GM18870 (cell line): ENCODE data around the gene GAP43.
"Not testable (repeated sequence)": the region's sequence is repeated elsewhere in the genome, so short reads cannot be mapped to it uniquely, and the experiment has no call there.

ENCODE experiments used
- ATAC-seq: cut with Tn5 transposase; IDR thresholded peaks from one replicate; pipeline ENCODE4 v1.9.1; 2021; ENCODE audit warnings: moderate library complexity; ENCODE audit not compliant: unreplicated experiment

GAP43 gene

DNA sequence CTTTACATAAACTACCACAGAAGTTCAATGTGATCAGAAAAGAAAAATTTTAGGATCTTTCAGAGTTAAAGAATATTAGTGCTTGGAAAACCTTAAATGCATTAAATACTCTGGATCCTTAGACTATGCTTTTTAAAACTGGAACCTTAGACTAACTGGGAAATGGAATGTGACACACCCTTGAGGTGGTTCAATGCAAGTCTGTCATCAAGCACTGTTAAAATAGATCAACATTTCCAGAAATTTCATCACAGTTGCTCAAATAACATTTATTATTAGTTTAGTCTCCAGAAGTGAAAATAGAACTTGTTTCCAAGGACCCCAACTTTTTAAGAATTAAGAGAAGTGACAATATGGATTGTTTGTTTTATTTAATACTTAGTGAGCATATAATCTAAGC, 71.8 kb downstream of the GAP43 start:
- ATAC-seq, result no peak

GRCh38 chr3:115697263-115698053, 74.1 kb downstream of the GAP43 start:
- no peak for ATAC-seq

- no peak for ATAC-seq
Observed at GRCh38 chr3:115698851-115699591, 75.7 kb downstream of the GAP43 start.

GRCh38 chr3:115699706-115700105, 76.4 kb downstream of the GAP43 start:
- no peak for ATAC-seq

GRCh38 chr3:115702598-115702997, 79.3 kb downstream of the GAP43 start:
- ATAC-seq, result no peak

GRCh38 chr3:115704661-115705338, 81.5 kb downstream of the GAP43 start:
- ATAC-seq, result no peak

GRCh38 chr3:115706311-115706829, 83.1 kb downstream of the GAP43 start:
- no peak for ATAC-seq

DNA sequence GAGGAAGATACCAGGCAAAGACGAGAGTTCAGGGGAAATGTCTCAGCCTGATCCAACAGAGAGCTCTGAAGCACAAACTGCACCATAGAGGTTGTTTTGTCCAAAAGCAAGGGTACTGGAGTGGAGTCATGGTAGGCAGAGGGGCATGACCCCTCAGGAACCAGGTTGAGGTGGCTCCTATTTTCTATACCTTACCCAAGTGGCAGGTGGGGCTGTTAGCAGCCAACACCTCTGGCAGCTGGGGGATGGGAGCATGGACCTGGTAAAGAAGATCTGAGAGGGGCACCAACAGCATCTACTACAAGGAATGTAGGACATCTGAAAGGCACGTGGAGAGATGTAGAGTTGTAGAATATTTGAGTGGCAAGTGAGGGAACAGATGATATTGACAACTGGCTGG, 85.2 kb downstream of the GAP43 start:
- ATAC-seq, result no peak

DNA sequence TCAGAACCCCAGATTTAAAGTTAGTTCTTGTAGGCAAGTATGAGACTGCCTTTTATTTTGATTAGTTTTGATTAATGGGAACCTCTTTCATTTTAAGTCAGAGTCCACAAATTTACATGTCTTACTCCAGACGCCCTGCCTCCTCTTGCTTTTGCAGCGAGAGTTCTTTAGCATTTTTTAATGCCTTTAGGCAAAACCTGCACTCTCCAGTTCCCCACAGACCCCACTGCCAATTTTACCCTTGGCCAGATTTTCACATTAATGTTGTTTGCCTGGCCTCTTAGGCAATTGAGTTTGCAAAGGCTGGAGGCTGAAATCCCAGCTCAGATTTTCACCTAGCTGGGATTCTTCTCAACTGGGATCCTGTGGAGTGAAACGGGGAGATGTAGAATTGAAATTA, 85.8 kb downstream of the GAP43 start:
- no peak for ATAC-seq

GRCh38 chr3:115709931-115710330, 86.6 kb downstream of the GAP43 start:
- no peak for ATAC-seq

DNA sequence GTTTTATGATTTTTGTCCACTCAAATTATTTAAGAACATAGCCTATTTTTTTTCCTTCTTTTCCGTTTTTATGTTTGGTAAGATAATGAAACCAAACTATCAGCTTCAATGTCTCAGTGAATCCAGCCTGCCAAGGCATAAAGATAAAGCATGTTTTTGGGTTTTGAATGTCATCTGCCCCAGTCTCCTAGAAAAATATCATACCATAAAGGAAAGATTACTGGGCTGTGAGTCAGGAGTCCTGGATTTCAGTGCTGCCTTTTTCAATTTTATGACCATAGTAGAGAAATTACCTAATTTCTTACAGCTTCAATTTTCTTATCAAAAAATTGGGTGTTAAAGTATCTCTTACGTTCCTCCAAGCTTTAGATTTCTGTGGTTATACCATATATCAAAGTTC, 87.5 kb downstream of the GAP43 start:
- ATAC-seq, result no peak

DNA sequence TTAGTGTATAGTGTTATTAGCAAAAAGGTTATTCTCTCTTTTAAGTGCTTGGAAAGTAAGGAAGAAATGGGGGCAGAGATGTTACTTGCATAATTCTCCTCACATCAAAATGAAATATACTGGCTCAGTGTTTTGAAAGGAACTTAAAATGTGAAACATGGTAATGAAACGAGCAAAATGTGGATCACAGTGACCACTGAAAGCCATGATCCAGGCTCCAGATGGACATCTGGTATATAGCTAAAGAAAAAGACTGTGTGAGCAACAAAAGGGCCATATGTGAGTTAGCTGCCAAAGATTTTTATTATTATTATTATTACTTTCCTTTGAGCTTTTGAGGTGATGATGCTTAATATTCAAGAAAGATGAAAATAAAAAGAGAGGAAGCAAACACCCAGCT, 89.6 kb downstream of the GAP43 start:
- no peak for ATAC-seq

GRCh38 chr3:115713284-115713683, 90.0 kb downstream of the GAP43 start:
- no peak for ATAC-seq

GRCh38 chr3:115715241-115715745, 92.0 kb downstream of the GAP43 start:
- ATAC-seq, result no peak

- ATAC-seq, result no peak
Observed at GRCh38 chr3:115720983-115721382, 97.7 kb downstream of the GAP43 start.

DNA sequence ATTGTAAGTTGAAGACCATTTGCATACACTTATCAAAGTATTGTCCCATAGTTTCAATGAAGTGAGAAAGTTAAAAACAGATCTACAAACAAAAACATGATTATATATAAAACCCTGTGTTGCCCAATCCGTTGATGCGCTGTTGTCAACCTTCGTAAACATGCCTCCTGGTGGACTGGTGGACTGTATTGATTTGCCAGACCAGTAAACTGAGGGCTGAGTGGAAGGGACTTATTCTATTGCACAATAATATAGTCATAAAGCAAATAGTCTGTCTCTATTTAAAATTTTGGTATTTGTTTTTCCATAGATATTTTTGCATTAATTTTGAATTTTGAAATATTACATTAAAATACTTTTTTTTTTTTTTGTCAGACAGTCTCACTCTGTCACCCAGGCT, 102.5 kb downstream of the GAP43 start:
- ATAC-seq, result no peak

DNA sequence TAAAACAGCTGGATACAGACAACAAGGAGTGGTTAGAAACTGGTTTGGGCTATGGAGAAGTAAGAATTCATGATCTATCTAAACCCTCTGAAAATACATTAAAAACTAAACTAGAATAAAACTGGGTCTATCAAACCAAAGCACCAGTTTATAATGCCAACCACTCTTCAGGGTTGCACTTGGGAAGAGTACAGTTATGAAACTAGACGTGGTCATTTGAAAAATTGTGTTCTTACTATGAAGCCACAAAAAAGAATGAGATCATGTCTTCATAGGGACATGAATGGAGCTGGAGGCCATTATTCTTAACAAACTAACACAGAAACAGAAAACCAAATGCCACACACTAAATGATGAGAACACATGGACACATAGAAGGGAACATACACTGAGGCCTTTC, 103.8 kb downstream of the GAP43 start:
- ATAC-seq, result no peak

GRCh38 chr3:115728013-115728412, 104.7 kb downstream of the GAP43 start:
- no peak for ATAC-seq

GRCh38 chr3:115736341-115736740, 113.0 kb downstream of the GAP43 start:
- ATAC-seq, result not testable (repeated sequence)

GRCh38 chr3:115741650-115742049, 118.3 kb downstream of the GAP43 start:
- no peak for ATAC-seq

GRCh38 chr3:115744516-115744915, 121.2 kb downstream of the GAP43 start:
- ATAC-seq, result not testable (repeated sequence)
